ENCODE data around the gene MAP7D1.
"Not testable (repeated sequence)": the region's sequence is repeated elsewhere in the genome, so short reads cannot be mapped to it uniquely, and the experiment has no call there.

The MAP7D1 gene

DNA sequence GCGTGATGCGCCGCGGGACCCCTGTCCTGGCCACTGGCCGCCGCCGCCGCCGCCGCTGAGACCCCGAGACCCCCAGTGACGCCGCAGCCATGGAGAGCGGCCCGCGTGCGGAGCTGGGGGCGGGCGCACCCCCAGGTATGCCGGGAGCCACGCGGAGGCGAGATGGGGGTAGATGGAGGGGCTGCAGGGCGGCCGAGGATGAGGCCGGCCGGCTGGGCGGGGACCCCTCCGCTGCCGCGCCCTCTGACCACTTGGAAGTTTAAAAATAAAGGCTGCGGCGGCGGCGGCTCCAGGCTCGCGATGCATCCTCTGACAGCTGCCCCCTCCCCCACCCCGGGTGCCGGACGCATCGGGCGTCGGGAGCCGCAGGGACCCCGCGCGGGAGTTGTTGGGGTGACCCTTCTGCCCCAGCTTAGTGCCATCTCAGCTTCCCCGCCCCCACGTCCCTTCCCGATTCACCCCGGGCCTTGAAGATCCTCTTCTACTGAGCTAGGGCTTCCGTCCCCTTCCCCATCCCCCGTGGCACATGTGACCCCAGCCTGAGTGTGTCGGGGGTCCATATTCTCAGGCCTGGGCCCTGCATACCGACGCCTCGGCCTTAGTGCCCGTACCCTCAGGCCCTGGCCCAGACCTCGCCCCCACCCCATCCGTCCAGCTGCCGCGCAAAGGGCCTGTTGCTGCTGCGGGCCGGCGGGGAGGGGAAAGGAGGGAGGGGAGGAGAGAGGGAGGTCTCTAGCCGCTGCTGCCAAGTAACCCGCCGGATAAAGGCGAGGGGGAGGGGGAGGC lies 562 bp downstream of the MAP7D1 start:
- Histone ChIP-seq H3K27me3 (ENCODE audit: low read length) (no peaks in the 10 kb centered on the region), H4K20me1 (ENCODE audit: low read depth, low read length) (no peaks in the 10 kb centered on the region), H3K27ac (ENCODE audit: low read depth, low read length) (peak overlapping the region; percentile 57)

DNA sequence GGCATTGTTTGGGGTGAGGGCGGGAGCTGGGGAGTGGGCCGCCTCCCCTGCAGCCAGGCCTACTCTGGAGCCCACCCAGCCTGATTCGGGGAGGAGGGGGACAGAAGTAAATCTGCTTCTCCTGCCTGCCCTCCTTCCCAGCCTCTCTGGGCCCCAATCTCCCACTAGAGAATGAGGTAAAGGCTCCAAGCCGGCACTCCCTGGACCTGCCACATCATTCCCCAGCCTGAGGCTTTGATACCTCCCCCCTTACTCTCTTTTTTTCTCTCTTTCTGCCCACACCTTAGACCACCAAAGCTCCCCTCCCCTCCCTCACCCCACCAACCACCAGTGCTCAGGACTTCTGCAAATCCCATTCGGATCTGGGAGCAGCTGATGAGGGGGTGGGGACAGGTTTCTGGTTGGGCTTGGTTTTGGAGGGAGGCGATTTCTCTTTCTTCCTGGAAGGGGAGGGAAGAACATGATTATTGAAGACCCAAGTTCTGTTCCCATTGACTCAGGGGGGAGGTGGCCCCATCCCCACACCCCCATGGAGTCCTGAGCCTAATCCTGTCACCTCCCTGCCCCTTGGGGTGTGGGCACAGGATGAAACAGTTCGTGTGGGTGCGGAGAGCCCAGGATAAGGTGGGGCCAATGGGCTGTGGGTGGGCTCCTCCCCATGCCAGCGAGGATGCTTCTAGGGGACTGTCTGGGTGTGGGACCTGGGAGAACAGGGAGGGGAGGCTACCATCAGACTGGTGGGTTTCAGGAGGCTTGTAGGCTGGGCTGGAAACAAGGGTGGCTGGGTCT lies 1.3 kb downstream of the MAP7D1 start:
- peak overlapping the region; percentile 57 for H3K27ac ChIP-seq (ENCODE audit: low read depth, low read length)
- H3K36me3 ChIP-seq (ENCODE audit: low read length): no peaks in the 10 kb centered on the region
- H2AFZ ChIP-seq (ENCODE audit: low read depth, low read length, severe bottlenecking): no peak overlapping the region
- TF ChIP-seq, protein P1, sequence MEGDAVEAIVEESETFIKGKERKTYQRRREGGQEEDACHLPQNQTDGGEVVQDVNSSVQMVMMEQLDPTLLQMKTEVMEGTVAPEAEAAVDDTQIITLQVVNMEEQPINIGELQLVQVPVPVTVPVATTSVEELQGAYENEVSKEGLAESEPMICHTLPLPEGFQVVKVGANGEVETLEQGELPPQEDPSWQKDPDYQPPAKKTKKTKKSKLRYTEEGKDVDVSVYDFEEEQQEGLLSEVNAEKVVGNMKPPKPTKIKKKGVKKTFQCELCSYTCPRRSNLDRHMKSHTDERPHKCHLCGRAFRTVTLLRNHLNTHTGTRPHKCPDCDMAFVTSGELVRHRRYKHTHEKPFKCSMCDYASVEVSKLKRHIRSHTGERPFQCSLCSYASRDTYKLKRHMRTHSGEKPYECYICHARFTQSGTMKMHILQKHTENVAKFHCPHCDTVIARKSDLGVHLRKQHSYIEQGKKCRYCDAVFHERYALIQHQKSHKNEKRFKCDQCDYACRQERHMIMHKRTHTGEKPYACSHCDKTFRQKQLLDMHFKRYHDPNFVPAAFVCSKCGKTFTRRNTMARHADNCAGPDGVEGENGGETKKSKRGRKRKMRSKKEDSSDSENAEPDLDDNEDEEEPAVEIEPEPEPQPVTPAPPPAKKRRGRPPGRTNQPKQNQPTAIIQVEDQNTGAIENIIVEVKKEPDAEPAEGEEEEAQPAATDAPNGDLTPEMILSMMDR (IDR thresholded peaks at IDR 0.05; ENCODE audit: insufficient read depth, low read length, poor library complexity, severe bottlenecking): no peak
- no peak for TF ChIP-seq EZH2phosphoT487 (conservative IDR thresholded peaks at IDR 0.05; ENCODE audit: low read length)
- H3K4me2 ChIP-seq (ENCODE audit: low read depth, low read length, poor library complexity, severe bottlenecking): peak overlapping the region; percentile 77
- peak overlapping the region; percentile 92 for H3K4me3 ChIP-seq (ENCODE audit: insufficient read depth, low read length, poor library complexity, severe bottlenecking)
- H3K79me2 ChIP-seq (ENCODE audit: insufficient read depth, low read length): peaks cover 57% of the 10 kb centered on the region
- H3K9ac ChIP-seq (ENCODE audit: low read length): peak overlapping the region; percentile 91
- no peaks in the 10 kb centered on the region for H3K27me3 ChIP-seq (ENCODE audit: low read length)
- peaks cover 4% of the 10 kb centered on the region; the same call in 1 of the 2 replicates for H3F3A ChIP-seq (ENCODE audit: insufficient read depth)
- no peaks in the 10 kb centered on the region for H3K9me3 ChIP-seq (ENCODE audit: insufficient read depth, low read length)
- H3K9me2 ChIP-seq (replicated peaks; ENCODE audit: insufficient read depth, low read length): no peaks in the 10 kb centered on the region
- H4K20me1 ChIP-seq (ENCODE audit: low read depth, low read length): no peaks in the 10 kb centered on the region

More for the DNA sequence above, 562 bp downstream of the MAP7D1 start:
- Histone ChIP-seq H3K9me3 (ENCODE audit: insufficient read depth, low read length) (no peaks in the 10 kb centered on the region), H3K79me2 (ENCODE audit: insufficient read depth, low read length) (peaks cover 50% of the 10 kb centered on the region), H3K4me2 (ENCODE audit: low read depth, low read length, poor library complexity, severe bottlenecking) (peak overlapping the region; percentile 77), H3F3A (ENCODE audit: insufficient read depth) (peaks cover 4% of the 10 kb centered on the region; the same call in 1 of the 2 replicates), H3K9ac (ENCODE audit: low read length) (peak overlapping the region; percentile 91), H3K4me3 (ENCODE audit: insufficient read depth, low read length, poor library complexity, severe bottlenecking) (peak overlapping the region; percentile 92), H2AFZ (ENCODE audit: low read depth, low read length, severe bottlenecking) (peak overlapping the region; percentile 89), H3K9me2 (replicated peaks; ENCODE audit: insufficient read depth, low read length) (no peaks in the 10 kb centered on the region), H3K36me3 (ENCODE audit: low read length) (no peaks in the 10 kb centered on the region)
- TF ChIP-seq EZH2phosphoT487 (conservative IDR thresholded peaks at IDR 0.05; ENCODE audit: low read length): no peak
- TF ChIP-seq, protein P1 (IDR thresholded peaks at IDR 0.05; ENCODE audit: insufficient read depth, low read length, poor library complexity, severe bottlenecking): no peak

DNA sequence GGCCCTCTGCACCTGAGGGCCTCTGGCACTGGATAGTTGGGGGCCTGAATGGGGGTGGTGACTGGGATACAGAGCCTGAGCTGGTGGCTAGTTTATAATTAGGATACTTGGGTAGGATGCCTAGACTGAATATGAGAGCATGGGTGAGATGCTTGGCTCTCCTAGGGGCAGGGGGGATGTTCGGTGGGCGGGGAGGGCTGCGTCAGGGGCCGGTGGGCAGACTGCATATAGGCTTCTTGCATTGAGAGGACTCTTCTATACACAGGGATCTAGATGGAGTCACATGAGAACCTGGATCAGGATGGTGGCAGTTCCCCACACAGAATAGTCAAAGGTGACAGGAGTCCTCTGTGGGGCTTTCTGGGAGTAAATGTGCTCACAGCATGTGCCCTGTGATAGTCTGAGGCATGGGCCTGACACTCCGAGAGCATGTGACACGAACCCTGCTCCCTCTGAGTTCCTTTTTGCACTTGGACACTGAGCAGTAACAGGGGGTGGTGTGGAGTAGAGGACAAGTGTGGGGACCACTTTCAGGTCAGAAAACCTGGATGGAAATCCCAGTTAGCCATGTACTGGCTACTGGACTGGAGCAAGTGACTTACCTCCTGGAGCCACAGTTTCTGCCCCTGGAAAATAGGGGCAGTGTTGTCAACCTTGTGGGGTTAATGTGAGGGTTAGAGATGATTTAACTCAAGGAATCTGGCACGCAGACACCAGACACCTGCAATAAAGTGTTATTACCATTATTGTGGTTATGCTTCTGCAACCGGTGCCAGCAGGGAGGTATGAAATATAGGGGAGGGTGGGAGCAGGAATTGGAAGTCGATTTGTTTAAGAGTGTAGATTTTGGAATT lies 2.2 kb downstream of the MAP7D1 start:
- Histone ChIP-seq H2AFZ (ENCODE audit: low read depth, low read length, severe bottlenecking) (no peak overlapping the region), H3K79me2 (ENCODE audit: insufficient read depth, low read length) (peaks cover 62% of the 10 kb centered on the region), H3K9me3 (ENCODE audit: insufficient read depth, low read length) (no peaks in the 10 kb centered on the region), H3K9ac (ENCODE audit: low read length) (no peak overlapping the region; the same call in 1 of the 2 replicates), H3K36me3 (ENCODE audit: low read length) (no peaks in the 10 kb centered on the region), H3F3A (ENCODE audit: insufficient read depth) (peaks cover 4% of the 10 kb centered on the region; the same call in 1 of the 2 replicates), H3K4me2 (ENCODE audit: low read depth, low read length, poor library complexity, severe bottlenecking) (peak overlapping the region; percentile 77), H3K4me3 (ENCODE audit: insufficient read depth, low read length, poor library complexity, severe bottlenecking) (no peak overlapping the region), H3K9me2 (replicated peaks; ENCODE audit: insufficient read depth, low read length) (no peaks in the 10 kb centered on the region), H3K27me3 (ENCODE audit: low read length) (no peaks in the 10 kb centered on the region), H4K20me1 (ENCODE audit: low read depth, low read length) (no peaks in the 10 kb centered on the region), H3K27ac (ENCODE audit: low read depth, low read length) (no peak overlapping the region)
- TF ChIP-seq, protein P1 (IDR thresholded peaks at IDR 0.05; ENCODE audit: insufficient read depth, low read length, poor library complexity, severe bottlenecking): no peak
- TF ChIP-seq EZH2phosphoT487 (conservative IDR thresholded peaks at IDR 0.05; ENCODE audit: low read length): no peak

DNA sequence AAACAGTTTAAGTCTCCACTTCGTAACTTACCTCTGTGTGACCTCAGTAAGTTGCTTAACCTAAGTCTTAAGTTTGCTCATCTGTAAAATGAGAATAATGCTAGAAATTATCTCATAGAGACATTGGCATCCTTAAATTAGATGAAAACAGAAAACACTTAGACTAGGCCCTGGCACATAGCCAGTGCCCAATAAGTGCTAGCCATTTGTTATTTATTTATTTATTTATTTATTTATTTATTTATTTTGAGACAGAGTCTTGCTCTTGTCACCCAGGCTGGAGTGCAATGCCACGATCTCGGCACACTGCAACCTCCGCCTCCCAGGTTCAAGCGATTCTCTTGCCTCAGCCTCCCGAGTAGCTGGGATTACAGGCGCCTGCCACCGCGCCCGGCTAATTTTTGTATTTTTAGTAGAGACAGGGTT lies 2.9 kb downstream of the MAP7D1 start:
- H3K9ac ChIP-seq (ENCODE audit: low read length); H3K27me3 ChIP-seq (ENCODE audit: low read length); H3F3A ChIP-seq (ENCODE audit: insufficient read depth); H3K9me3 ChIP-seq (ENCODE audit: insufficient read depth, low read length); H2AFZ ChIP-seq (ENCODE audit: low read depth, low read length, severe bottlenecking); H3K9me2 ChIP-seq (replicated peaks; ENCODE audit: insufficient read depth, low read length); H3K27ac ChIP-seq (ENCODE audit: low read depth, low read length); H4K20me1 ChIP-seq (ENCODE audit: low read depth, low read length); H3K36me3 ChIP-seq (ENCODE audit: low read length); H3K4me2 ChIP-seq (ENCODE audit: low read depth, low read length, poor library complexity, severe bottlenecking); H3K4me3 ChIP-seq (ENCODE audit: insufficient read depth, low read length, poor library complexity, severe bottlenecking): not testable (repeated sequence)
- peaks cover 63% of the 10 kb centered on the region for H3K79me2 ChIP-seq (ENCODE audit: insufficient read depth, low read length)

Data from SU-DHL-6 (cell line).